Mononuclear cell (primary cell): ENCODE measurements around the gene MPZL3. TPM values are rescaled to one million over a fixed set of nuclear protein-coding genes. Genes with fewer than 3 reads are reported as not detected.
A peak's percentile ranks its signal among the peaks of the same experiment; 100 is the strongest.

Source experiments
- H3K27me3 ChIP-seq: 2 replicates; pipeline ENCODE4 v1.6.0; 2011; ENCODE audit warnings: low read length, control low read depth; ENCODE audit not compliant: insufficient read depth
- H3K4me1 ChIP-seq: 2 replicates; pipeline ENCODE4 v1.5.1; 2011; ENCODE audit warnings: mild to moderate bottlenecking, low read length, control low read depth; ENCODE audit not compliant: insufficient read depth
- H3K4me3 ChIP-seq: 2 replicates; pipeline ENCODE4 v1.5.1; 2011; ENCODE audit warnings: mild to moderate bottlenecking, low read length, moderate library complexity
- H3K9me3 ChIP-seq: 2 replicates; pipeline ENCODE4 v1.5.1; 2011; ENCODE audit warnings: low read depth, mild to moderate bottlenecking, control low read depth, low read length
- total RNA-seq: library from RNA; depleted of rRNA; stranded (reverse); fragments of >200 nt; gene quantifications from one replicate; pipeline ENCODE4 v1.2.3, GENCODE V29; 2012

Gene MPZL3
- total RNA-seq, 1 donor = 16.7 TPM

DNA sequence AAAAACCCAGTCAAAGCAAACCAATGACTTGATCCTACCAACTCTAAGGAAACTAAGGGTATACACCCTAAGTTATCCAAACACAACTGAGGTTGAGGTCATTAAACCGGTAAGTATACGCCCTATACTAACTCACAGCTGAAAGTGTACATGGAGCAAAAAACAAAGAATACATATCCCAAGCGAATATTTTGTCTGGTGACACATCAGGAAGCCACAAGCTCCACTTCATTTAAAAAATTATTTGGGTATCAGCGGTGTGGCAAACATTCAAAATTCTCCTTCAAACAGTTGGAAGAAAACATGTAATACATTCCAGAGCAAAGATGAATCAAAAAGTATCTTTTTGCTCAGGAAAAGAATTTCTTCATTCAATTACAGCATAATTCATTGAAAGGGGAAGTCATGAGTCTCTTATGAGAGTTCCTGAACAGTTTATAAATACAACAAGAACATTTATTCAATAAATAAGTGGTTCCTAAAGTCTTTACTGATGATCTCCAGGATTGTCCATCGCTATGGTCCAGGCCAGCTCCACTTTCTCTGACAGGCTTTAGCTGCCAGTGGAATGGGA, 22.8 kb downstream of the MPZL3 start:
- Histone ChIP-seq H3K9me3 (no peaks in the 10 kb centered on the region), H3K27me3 (no peaks in the 10 kb centered on the region), H3K4me3 (no peak overlapping the region), H3K4me1 (peaks cover 76% of the 10 kb centered on the region)

DNA sequence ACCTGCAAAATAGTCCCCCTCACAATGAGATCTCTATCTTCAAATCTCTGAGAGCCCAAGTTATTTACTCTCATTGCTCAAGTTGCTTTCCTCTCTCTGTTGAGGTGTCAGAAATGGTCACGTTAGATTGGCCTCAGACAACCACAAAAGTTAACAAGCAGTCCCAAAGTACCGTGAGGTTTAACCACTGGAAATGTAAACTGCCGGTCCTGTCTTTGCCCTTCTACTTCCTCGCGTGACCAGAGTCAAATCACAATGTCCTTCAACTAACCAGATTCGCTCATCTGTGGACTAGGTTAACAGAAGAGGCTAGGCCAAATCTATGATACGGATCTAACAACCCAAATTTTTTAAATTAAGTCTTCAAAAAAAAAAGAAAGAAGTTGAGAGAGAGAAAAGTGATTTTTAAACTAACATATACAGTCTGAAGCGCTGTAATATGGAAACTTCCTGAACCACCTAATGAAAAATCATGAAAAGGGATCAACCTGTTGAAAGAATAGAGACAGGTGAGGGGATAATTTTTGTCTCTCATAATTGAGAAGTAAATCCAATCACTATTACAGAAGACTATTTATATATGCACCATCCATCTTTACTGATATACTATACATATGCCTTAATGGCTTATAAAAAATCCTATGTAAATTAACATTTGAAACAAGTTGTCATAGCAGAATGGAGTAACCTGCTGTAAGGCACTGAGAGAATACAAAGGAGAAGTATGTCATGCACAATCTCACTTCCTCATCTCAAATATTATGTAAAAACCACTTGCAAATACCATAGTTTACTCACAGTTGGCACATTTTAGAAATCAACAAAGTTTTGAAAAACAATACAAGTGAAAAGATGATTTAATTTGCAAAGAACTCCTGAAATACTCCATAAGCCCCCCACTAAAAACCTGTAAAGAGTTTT, 24.0 kb downstream of the MPZL3 start:
- Histone ChIP-seq H3K9me3 (no peaks in the 10 kb centered on the region), H3K4me1 (peaks cover 80% of the 10 kb centered on the region), H3K4me3 (no peak overlapping the region), H3K27me3 (no peaks in the 10 kb centered on the region)

DNA sequence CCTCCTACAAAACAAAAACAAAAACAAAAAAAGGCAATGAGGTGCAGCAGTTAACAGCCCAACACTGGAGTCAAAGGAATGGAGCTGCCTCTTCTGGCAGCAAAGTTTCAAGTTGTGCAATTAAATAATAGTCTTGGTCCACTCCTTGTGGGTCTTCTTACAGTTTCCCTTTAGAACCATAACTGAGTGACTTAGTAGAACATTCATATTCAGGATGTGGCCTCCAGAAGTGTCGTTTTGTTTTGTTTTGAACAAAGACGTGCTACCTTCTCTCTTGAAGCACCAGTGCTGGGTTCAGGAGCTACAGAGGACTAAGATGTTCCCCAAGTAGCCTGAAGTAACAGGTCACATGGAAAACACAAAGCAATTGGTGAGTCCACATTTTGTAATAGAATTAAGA, 25.4 kb downstream of the MPZL3 start:
- Histone ChIP-seq H3K27me3 (no peaks in the 10 kb centered on the region), H3K4me3 (no peak overlapping the region), H3K9me3 (no peaks in the 10 kb centered on the region), H3K4me1 (peaks cover 91% of the 10 kb centered on the region)

DNA sequence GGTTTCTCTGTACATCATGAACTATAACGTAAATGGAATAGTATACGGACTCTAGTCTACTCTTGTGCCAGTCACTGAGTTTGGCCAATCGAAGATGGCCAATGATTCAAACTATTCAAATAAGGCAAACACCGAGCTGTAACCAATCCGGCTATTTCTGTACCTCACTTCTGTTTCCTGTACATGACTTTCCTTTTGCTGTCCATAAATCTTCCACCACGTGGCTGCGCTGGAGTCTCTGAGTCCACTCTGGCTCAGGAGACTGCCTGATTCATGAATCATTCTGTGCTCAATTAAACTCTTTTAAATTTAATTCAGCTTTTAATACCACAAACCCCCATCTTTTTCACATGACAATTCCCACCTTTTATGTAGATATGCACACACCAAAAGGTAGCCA, 25.9 kb downstream of the MPZL3 start:
- Histone ChIP-seq H3K4me1 (peaks cover 91% of the 10 kb centered on the region), H3K4me3 (no peak overlapping the region), H3K9me3 (no peaks in the 10 kb centered on the region), H3K27me3 (no peaks in the 10 kb centered on the region)

- peak within 1 kb of the TSS; percentile 78 for H3K4me3 ChIP-seq
- H3K27me3 ChIP-seq = no peaks in the 10 kb centered on the region
- peaks cover 91% of the 10 kb centered on the region for H3K4me1 ChIP-seq
- no peaks in the 10 kb centered on the region for H3K9me3 ChIP-seq
Measured at GRCh38 chr11:118224511-118225188, 27.5 kb downstream of the MPZL3 start, which contains the start of gene JAML. Gene JAML (minus strand): TSS chr11:118225011. CDS start chr11:118214866, 10,145 bp downstream.

GRCh38 chr11:118223992-118224391, 28.2 kb downstream of the MPZL3 start:
- Histone ChIP-seq H3K27me3 (no peaks in the 10 kb centered on the region), H3K4me1 (peaks cover 91% of the 10 kb centered on the region), H3K9me3 (no peaks in the 10 kb centered on the region), H3K4me3 (peak overlapping the region; percentile 78)

DNA sequence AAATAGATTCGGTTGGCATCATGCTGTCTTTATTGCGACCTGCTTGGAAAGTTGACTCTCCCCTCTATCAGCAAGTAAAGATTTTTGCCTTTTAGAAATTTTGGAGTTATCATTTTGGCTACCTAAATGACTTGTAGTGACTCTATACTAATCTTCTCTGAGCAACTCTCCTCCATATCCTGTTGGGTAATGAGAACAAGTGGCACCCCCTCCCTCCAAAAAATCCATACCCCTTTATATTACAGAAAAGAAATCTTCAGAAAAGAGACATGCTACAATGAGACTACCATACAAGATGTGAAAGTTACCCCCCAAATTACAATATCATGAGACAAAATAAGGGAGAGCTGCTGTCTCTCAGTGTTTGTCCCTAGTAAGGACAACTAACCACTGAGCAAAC, 28.6 kb downstream of the MPZL3 start:
- no peaks in the 10 kb centered on the region for H3K27me3 ChIP-seq
- peak overlapping the region; percentile 78 for H3K4me3 ChIP-seq
- H3K4me1 ChIP-seq = peaks cover 91% of the 10 kb centered on the region
- no peaks in the 10 kb centered on the region for H3K9me3 ChIP-seq

- H3K27me3 ChIP-seq = no peaks in the 10 kb centered on the region
- peaks cover 91% of the 10 kb centered on the region for H3K4me1 ChIP-seq
- H3K4me3 ChIP-seq = peak overlapping the region; percentile 78
- no peaks in the 10 kb centered on the region for H3K9me3 ChIP-seq
Measured at GRCh38 chr11:118222437-118222836, 29.7 kb downstream of the MPZL3 start.

DNA sequence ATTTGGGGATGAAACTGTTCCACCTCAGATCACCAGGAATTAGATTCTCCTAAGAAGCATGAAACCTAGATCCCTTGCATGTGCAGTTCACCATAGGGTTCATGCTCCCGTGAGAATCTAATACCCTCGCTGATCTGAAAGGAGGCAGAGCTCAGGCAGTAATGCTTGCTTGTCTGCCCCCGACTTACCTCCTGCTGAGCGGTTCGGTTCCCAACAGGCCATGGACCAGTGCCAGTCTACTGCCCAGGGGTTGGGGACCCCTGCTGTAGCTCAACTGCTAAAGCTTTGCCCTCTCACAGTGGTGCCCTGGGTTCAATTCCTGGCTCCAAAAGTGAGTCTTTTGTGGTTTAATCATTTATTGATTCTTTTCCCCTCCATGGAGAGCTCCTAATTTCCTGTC, 30.7 kb downstream of the MPZL3 start:
- Histone ChIP-seq H3K4me3 (no peak overlapping the region), H3K27me3 (no peaks in the 10 kb centered on the region), H3K4me1 (peaks cover 91% of the 10 kb centered on the region), H3K9me3 (no peaks in the 10 kb centered on the region)

DNA sequence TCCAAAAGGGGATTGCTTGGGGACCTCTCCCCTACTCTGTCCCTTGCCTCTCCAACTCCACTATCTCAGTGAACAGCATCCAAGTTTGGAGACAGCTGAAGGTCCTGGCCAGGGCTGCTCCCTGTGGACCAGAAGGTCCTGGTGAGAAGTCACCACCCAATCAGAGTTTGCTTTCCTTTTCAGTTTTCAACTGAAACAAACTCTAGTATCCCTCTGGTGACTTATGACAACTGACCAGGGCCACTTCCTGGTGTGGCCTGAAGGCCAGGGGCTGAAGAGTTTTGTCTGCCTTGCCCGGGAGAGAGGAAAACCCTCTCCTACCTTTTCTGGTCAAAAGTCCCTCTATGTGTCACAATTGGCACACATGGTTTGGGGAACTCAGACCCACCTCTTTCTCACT, 32.4 kb downstream of the MPZL3 start:
- no peaks in the 10 kb centered on the region for H3K9me3 ChIP-seq
- H3K4me1 ChIP-seq = peaks cover 91% of the 10 kb centered on the region
- H3K27me3 ChIP-seq = no peaks in the 10 kb centered on the region
- H3K4me3 ChIP-seq = peak overlapping the region; percentile 13

- H3K27me3 ChIP-seq = no peaks in the 10 kb centered on the region
- H3K9me3 ChIP-seq = no peaks in the 10 kb centered on the region
- no peak overlapping the region for H3K4me3 ChIP-seq
- H3K4me1 ChIP-seq = peaks cover 93% of the 10 kb centered on the region
Measured at GRCh38 chr11:118219244-118219643, 32.9 kb downstream of the MPZL3 start.

GRCh38 chr11:118217575-118217974, 34.6 kb downstream of the MPZL3 start:
- H3K4me3 ChIP-seq = no peak overlapping the region
- H3K9me3 ChIP-seq = no peaks in the 10 kb centered on the region
- H3K4me1 ChIP-seq = peaks cover 100% of the 10 kb centered on the region
- H3K27me3 ChIP-seq = no peaks in the 10 kb centered on the region

DNA sequence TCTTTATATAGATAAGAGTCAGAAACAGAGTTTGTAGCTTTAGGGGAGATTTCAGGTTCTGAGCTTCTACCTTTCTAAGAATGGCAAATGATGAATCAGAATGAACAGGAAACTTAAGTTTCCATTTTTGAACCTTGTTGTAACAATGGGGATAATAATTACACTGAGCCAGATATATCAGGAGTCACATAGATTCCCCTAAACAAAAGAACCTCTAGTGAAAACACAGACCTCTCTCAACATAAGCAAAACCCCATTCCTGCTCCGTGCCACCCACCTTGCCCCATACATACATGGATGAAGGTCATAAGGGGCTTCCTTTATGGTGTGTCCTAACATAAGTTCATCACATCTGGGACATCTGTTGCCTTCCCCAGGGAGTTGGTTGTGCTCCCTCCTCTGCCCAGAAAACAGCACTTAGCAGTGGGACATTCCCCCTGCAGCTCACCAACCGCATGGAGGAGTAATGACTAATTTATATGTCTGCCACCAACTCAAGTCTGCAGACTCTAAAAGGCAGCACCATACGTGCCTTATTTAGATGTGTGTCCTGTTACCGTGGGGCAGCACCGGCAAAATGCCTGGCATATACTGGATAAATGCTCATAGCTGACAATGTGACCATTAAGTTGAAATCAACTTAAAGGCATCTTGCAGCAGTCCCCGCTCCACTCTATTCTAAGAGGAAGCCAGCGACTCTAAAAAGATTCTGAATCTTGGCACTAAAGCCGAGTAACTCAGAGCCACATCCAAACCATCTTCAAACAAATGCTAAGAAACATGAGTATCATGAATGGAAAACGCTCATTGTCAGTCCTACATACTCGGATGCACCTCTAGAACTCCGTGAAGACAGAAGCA, 35.3 kb downstream of the MPZL3 start:
- Histone ChIP-seq H3K9me3 (no peaks in the 10 kb centered on the region), H3K4me1 (peaks cover 100% of the 10 kb centered on the region), H3K4me3 (peak overlapping the region; percentile 6), H3K27me3 (no peaks in the 10 kb centered on the region)

DNA sequence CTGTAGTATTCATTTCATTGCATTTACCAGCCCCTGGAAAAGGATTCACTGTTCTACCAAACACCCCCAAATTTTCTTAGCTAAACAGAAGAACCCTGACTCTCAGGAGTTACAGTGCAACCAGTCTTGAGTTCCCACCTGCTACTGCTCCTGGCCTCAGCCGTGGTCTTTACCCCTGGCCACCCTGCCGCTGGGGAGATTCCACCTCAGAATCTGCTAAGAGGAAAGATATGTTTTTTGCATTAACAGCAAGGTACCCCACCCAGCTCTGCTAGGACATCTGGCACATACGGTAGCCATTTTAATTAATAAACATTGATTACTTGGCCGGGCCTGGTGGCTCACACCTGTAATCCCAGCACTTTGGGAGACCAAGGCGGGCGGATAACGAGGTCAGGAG, 36.4 kb downstream of the MPZL3 start:
- H3K4me3 ChIP-seq = no peak overlapping the region
- no peaks in the 10 kb centered on the region for H3K9me3 ChIP-seq
- no peaks in the 10 kb centered on the region for H3K27me3 ChIP-seq
- peaks cover 99% of the 10 kb centered on the region for H3K4me1 ChIP-seq
